Kidney tubule cell (primary cell): Measurements from ENCODE around the gene CSMD2.
A peak's percentile ranks its signal among the peaks of the same experiment; 100 is the strongest.

Experiments used
- DNase-seq: peaks from one replicate; pipeline ENCODE4 v3.0.0-alpha.2; 2018; ENCODE audit warnings: low spot score

The CSMD2 gene

GRCh38 chr1:34155860-34156259 lies 9.2 kb downstream of the CSMD2 start:
- no peak for DNase-seq

- DNase-seq, result no peak
Measured at GRCh38 chr1:34153246-34153645, 11.8 kb downstream of the CSMD2 start.

GRCh38 chr1:34149501-34149900 lies 15.5 kb downstream of the CSMD2 start:
- no peak for DNase-seq

- no peak for DNase-seq
Measured at GRCh38 chr1:34147301-34147700, 17.7 kb downstream of the CSMD2 start.

GRCh38 chr1:34144766-34145165 lies 20.3 kb downstream of the CSMD2 start:
- no peak for DNase-seq

- no peak for DNase-seq
Measured at GRCh38 chr1:34143975-34144374, 21.1 kb downstream of the CSMD2 start.

GRCh38 chr1:34140011-34140676 lies 24.9 kb downstream of the CSMD2 start:
- no peak for DNase-seq

- no peak for DNase-seq
Measured at GRCh38 chr1:34137411-34137810, 27.6 kb downstream of the CSMD2 start.

GRCh38 chr1:34132161-34132420 lies 32.9 kb downstream of the CSMD2 start:
- DNase-seq, result no peak

GRCh38 chr1:34131396-34132160 lies 33.5 kb downstream of the CSMD2 start:
- peak; percentile 42 for DNase-seq

GRCh38 chr1:34130306-34130705 lies 34.7 kb downstream of the CSMD2 start:
- DNase-seq, result no peak

- DNase-seq, result no peak
Measured at GRCh38 chr1:34129630-34130029, 35.4 kb downstream of the CSMD2 start.

- DNase-seq, result no peak
Measured at GRCh38 chr1:34128186-34128889, 36.7 kb downstream of the CSMD2 start.

- no peak for DNase-seq
Measured at GRCh38 chr1:34127006-34128000, 37.7 kb downstream of the CSMD2 start.

GRCh38 chr1:34126486-34126885 lies 38.5 kb downstream of the CSMD2 start:
- DNase-seq, result no peak

GRCh38 chr1:34125721-34126380 lies 39.2 kb downstream of the CSMD2 start:
- DNase-seq, result no peak

GRCh38 chr1:34122080-34122932 lies 42.7 kb downstream of the CSMD2 start:
- no peak for DNase-seq

GRCh38 chr1:34115233-34115632 lies 49.8 kb downstream of the CSMD2 start:
- peak; percentile 9 for DNase-seq

- peak; percentile 22 for DNase-seq
Measured at GRCh38 chr1:34113887-34114286, 51.1 kb downstream of the CSMD2 start.

GRCh38 chr1:34113362-34113761 lies 51.7 kb downstream of the CSMD2 start:
- DNase-seq, result no peak

GRCh38 chr1:34108711-34109110 lies 56.3 kb downstream of the CSMD2 start:
- DNase-seq, result no peak
